ENCODE data around the gene SHPK.

GRCh38 chr17:3559270-3559645, 76.8 kb downstream of the SHPK start:
- TF ChIP-seq ZNF785 (tag by site-specific recombination; IDR thresholded peaks at IDR 0.05) (no peak), PRDM10 (tag by site-specific recombination; IDR thresholded peaks at IDR 0.05) (no peak), BCL11A (tag by site-specific recombination; IDR thresholded peaks at IDR 0.05; ENCODE audit: low read depth) (no peak), KLF16 (tag by site-specific recombination; IDR thresholded peaks at IDR 0.05) (no peak), CTCF (tag by site-specific recombination; IDR thresholded peaks at IDR 0.05) (no peak)

All from HEK293 (cell line).